IMR-90 (cell line): ENCODE results near the gene KRTAP20-3. TPM values are rescaled to one million over a fixed set of nuclear protein-coding genes. Genes with fewer than 3 reads are reported as not detected.

Source experiments
- ATAC-seq: fragments of 200-7000 bp; cut with Tn5 transposase; 2 replicates; pipeline ENCODE4 v1.9.1; 2020; ENCODE audit warnings: low read depth, mild to moderate bottlenecking, moderate library complexity
- BruUV-seq: library from RNA; stranded (reverse); fragments of 400-500 nt; replicated peaks from 2 replicates; lab custom pipeline; 2021; lab: Mats Ljungman, UMichigan
- CTCF ChIA-PET: fragments of 300-600 bp; formaldehyde crosslinking; extraction: SDS; loops from one replicate; lab custom pipeline; 2021; ENCODE audit warnings: antibody characterized with exemption; lab: Yijun Ruan, JAX
- POLR2A ChIA-PET: fragments of 300-600 bp; sonication (Branson Sonifier 250); formaldehyde crosslinking; loops from one replicate; lab custom pipeline; 2022; ENCODE audit warnings: antibody characterized with exemption; ENCODE audit not compliant: unreplicated experiment; lab: Charles Lee
- DNase-seq: peaks from one replicate; pipeline ENCODE4 v3.0.0; 2013
- H2AFZ ChIP-seq: replicated peaks from 2 replicates; pipeline ENCODE3; 2013; ENCODE audit warnings: low read length, mild to moderate bottlenecking; ENCODE audit not compliant: poor library complexity
- H2AK5ac ChIP-seq: 2 replicates; pipeline ENCODE4 v1.6.1; 2013; ENCODE audit warnings: low read depth, low read length, inconsistent platforms
- H2AK9ac ChIP-seq: replicated peaks from 2 replicates; pipeline ENCODE3; 2013; ENCODE audit warnings: mild to moderate bottlenecking, low read depth, low read length, moderate library complexity; ENCODE audit not compliant: poor library complexity
- H2BK120ac ChIP-seq: 2 replicates; pipeline ENCODE4 v1.6.1; 2013; ENCODE audit warnings: low read depth, low read length, inconsistent platforms
- H2BK15ac ChIP-seq: 3 replicates; pipeline ENCODE4 v1.6.1; 2013; ENCODE audit warnings: low read depth, low read length, inconsistent platforms
- H2BK20ac ChIP-seq: 2 replicates; pipeline ENCODE4 v1.6.1; 2013; ENCODE audit warnings: low read depth, mild to moderate bottlenecking, inconsistent platforms, low read length, moderate library complexity
- H2BK5ac ChIP-seq: 2 replicates; pipeline ENCODE4 v1.6.1; 2013; ENCODE audit warnings: mild to moderate bottlenecking, low read depth, low read length, inconsistent platforms; ENCODE audit not compliant: poor library complexity, severe bottlenecking
- H3K14ac ChIP-seq: replicated peaks from 2 replicates; pipeline ENCODE4 v1.6.1; 2013; ENCODE audit warnings: low read depth, low read length, inconsistent platforms
- H3K18ac ChIP-seq: 2 replicates; pipeline ENCODE4 v1.6.1; 2013; ENCODE audit warnings: low read depth, low read length, control low read depth
- H3K23ac ChIP-seq: 2 replicates; pipeline ENCODE4 v1.6.1; 2013; ENCODE audit warnings: low read depth, low read length, inconsistent platforms
- H3K27ac ChIP-seq: 2 replicates; pipeline ENCODE4 v1.5.1; 2013; ENCODE audit warnings: mild to moderate bottlenecking, control low read depth, low read length; ENCODE audit not compliant: insufficient read depth
- H3K27me3 ChIP-seq: 2 replicates; pipeline ENCODE4 v1.6.1; 2013; ENCODE audit warnings: low read length; ENCODE audit not compliant: control insufficient read depth, insufficient read depth
- H3K36me3 ChIP-seq: 2 replicates; pipeline ENCODE4 v1.6.1; 2013; ENCODE audit warnings: low read length, mixed read lengths; ENCODE audit not compliant: control insufficient read depth, insufficient read depth
- H3K4ac ChIP-seq: 2 replicates; pipeline ENCODE4 v1.6.1; 2013; ENCODE audit warnings: low read depth, low read length, inconsistent platforms
- H3K4me1 ChIP-seq: 2 replicates; pipeline ENCODE4 v1.6.1; 2013; ENCODE audit warnings: low read length, mixed read lengths; ENCODE audit not compliant: control insufficient read depth, insufficient read depth
- H3K4me2 ChIP-seq: 2 replicates; pipeline ENCODE4 v1.6.1; 2013; ENCODE audit warnings: low read depth, mild to moderate bottlenecking, control low read depth, low read length, moderate library complexity
- H3K4me3 ChIP-seq: 2 replicates; pipeline ENCODE4 v1.5.1; 2013; ENCODE audit warnings: low read depth, mild to moderate bottlenecking, control low read depth, low read length, moderate library complexity; ENCODE audit not compliant: insufficient read depth
- H3K56ac ChIP-seq: 2 replicates; pipeline ENCODE4 v1.6.1; 2013; ENCODE audit warnings: low read length, inconsistent platforms; ENCODE audit not compliant: insufficient read depth; ENCODE audit errors: extremely low read depth
- H3K79me1 ChIP-seq, 2 experiments: 2 replicates each; pipeline ENCODE4 v1.6.1; 2013; ENCODE audit warnings: low read length in 2 of 2, inconsistent platforms in 1 of 2, low read depth in 1 of 2
- H3K9ac ChIP-seq: 2 replicates; pipeline ENCODE4 v1.6.1; 2013; ENCODE audit warnings: low read depth, low read length, control low read depth
- H3K9me1 ChIP-seq: 2 replicates; pipeline ENCODE4 v1.6.1; 2013; ENCODE audit warnings: low read length, inconsistent platforms; ENCODE audit not compliant: insufficient read depth
- H3K9me3 ChIP-seq: 2 replicates; pipeline ENCODE4 v1.6.1; 2013; ENCODE audit warnings: low read length; ENCODE audit not compliant: control insufficient read depth, insufficient read depth
- H4K20me1 ChIP-seq: 2 replicates; pipeline ENCODE4 v1.6.1; 2013; ENCODE audit warnings: low read length, inconsistent platforms; ENCODE audit not compliant: insufficient read depth
- H4K5ac ChIP-seq: 2 replicates; pipeline ENCODE4 v1.6.1; 2013; ENCODE audit warnings: mild to moderate bottlenecking, low read depth, low read length, control low read depth
- H4K8ac ChIP-seq, 2 experiments: 2 replicates each; pipeline ENCODE4 v1.6.1; 2013; ENCODE audit warnings: low read depth in 2 of 2, low read length in 2 of 2, control low read depth in 1 of 2, inconsistent platforms in 1 of 2
- H4K91ac ChIP-seq: 2 replicates; pipeline ENCODE4 v1.6.1; 2013; ENCODE audit warnings: low read depth, low read length, inconsistent platforms; ENCODE audit not compliant: insufficient read depth
- BHLHE40 ChIP-seq: fragments of 150-350 bp; IDR thresholded peaks from 2 replicates; pipeline ENCODE4 v1.6.1; 2016; ENCODE audit warnings: mild to moderate bottlenecking, low read depth, low read length
- CHD1 ChIP-seq: IDR thresholded peaks from 2 replicates; pipeline ENCODE4 v1.6.1; 2012; ENCODE audit warnings: low read depth, low read length, improper control_type of control experiment
- ELK1 ChIP-seq: fragments of 150-350 bp; IDR thresholded peaks from 2 replicates; pipeline ENCODE4 v1.6.1; 2016; ENCODE audit warnings: low read depth, mild to moderate bottlenecking, low read length, moderate library complexity, borderline replicate concordance
- FOS ChIP-seq: fragments of 150-350 bp; IDR thresholded peaks from 2 replicates; pipeline ENCODE4 v1.6.1; 2016; ENCODE audit warnings: low read depth, low read length
- MAFK ChIP-seq: IDR thresholded peaks from 2 replicates; pipeline ENCODE4 v1.6.1; 2012; ENCODE audit warnings: low read depth, low read length, improper control_type of control experiment
- MAZ ChIP-seq: IDR thresholded peaks from 2 replicates; pipeline ENCODE4 v1.6.1; 2012; ENCODE audit warnings: low read depth, mild to moderate bottlenecking, low read length, improper control_type of control experiment, moderate library complexity, borderline replicate concordance
- MXI1 ChIP-seq: IDR thresholded peaks from 2 replicates; pipeline ENCODE4 v1.6.1; 2012; ENCODE audit warnings: low read depth, mild to moderate bottlenecking, low read length, moderate library complexity, borderline replicate concordance
- NFE2L2 ChIP-seq: fragments of 150-350 bp; IDR thresholded peaks from 2 replicates; pipeline ENCODE4 v1.6.1; 2016; ENCODE audit warnings: low read depth, mild to moderate bottlenecking, low read length
- RAD21 ChIP-seq: IDR thresholded peaks from 2 replicates; pipeline ENCODE4 v1.6.1; 2012; ENCODE audit warnings: low read length, improper control_type of control experiment
- RCOR1 ChIP-seq: IDR thresholded peaks from 2 replicates; pipeline ENCODE4 v1.6.1; 2012; ENCODE audit warnings: mild to moderate bottlenecking, low read length, improper control_type of control experiment; ENCODE audit not compliant: insufficient replicate concordance
- RFX5 ChIP-seq: IDR thresholded peaks from 2 replicates; pipeline ENCODE4 v1.8.0; 2012; ENCODE audit warnings: low read depth, mild to moderate bottlenecking, low read length, moderate library complexity
- SMC3 ChIP-seq: fragments of 150-350 bp; IDR thresholded peaks from 2 replicates; pipeline ENCODE4 v1.6.1; 2016; ENCODE audit warnings: low read depth, mild to moderate bottlenecking, antibody characterized with exemption, low read length, moderate library complexity
- USF2 ChIP-seq: fragments of 150-350 bp; IDR thresholded peaks from 2 replicates; pipeline ENCODE4 v1.6.1; 2017; ENCODE audit warnings: mild to moderate bottlenecking, antibody characterized with exemption, low read length, low read depth
- WGBS, 2 experiments: methylation state at CpG; one replicate each; pipeline versions ENCODE4 v1.1.5 to v1.1.7; 2013; ENCODE audit warnings: missing lambda C conversion rate in 2 of 2; ENCODE audit not compliant: insufficient read length in 1 of 2; ENCODE audit errors: extremely low coverage in 2 of 2; 5-methylcytosine and 5-hydroxymethylcytosine counted together
- dilution Hi-C: fragments of 300-500 bp; cut with HindIII; formaldehyde crosslinking; loops from one replicate; pipeline ENCODE4 v1.14.3; 2018; ENCODE audit warnings: low sequenced_read_pairs; ENCODE audit not compliant: unreplicated experiment
- in situ Hi-C: fragments of 300-500 bp; cut with MboI; formaldehyde crosslinking; loops from 3 replicates; pipeline ENCODE4 v1.14.3; 2019; ENCODE audit warnings: low sequenced_read_pairs, inconsistent platforms, mixed read lengths
- intact Hi-C: fragments of 100-400 bp; cut with micrococcal nuclease; formaldehyde crosslinking; loops from 2 replicates; pipeline ENCODE4 v1.10.0; 2022
- polyA plus RNA-seq, 3 experiments: library from polyadenylated mRNA; depleted of rRNA; stranded (reverse); fragments of >200 nt; gene quantifications; 2 replicates each; pipeline ENCODE4 v1.2.3, GENCODE V29; 2012; ENCODE audit warnings: low replicate concordance in 1 of 3
- total RNA-seq: library from RNA; depleted of rRNA; stranded (reverse); fragments of >200 nt; gene quantifications from 2 replicates; pipeline ENCODE4 v1.2.3, GENCODE V29; 2012

Gene KRTAP20-3
- total and polyA plus RNA-seq, 2 of the 4 experiments (the other 2 are of a cell fraction) = not detected

GRCh38 chr21:30689822-30690221 is 47.2 kb downstream of the KRTAP20-3 start:
- no peak overlapping the region for H2BK20ac ChIP-seq
- DNase-seq (no peak), ATAC-seq (no peak)
- H3K36me3 ChIP-seq = no peaks in the 10 kb centered on the region
- peaks cover 14% of the 10 kb centered on the region for H3K9me3 ChIP-seq
- TF ChIP-seq ELK1 (no peak), USF2 (no peak), MAZ (no peak), MXI1 (no peak), NFE2L2 (no peak), FOS (no peak), RFX5 (no peak), BHLHE40 (no peak), CHD1 (no peak), RAD21 (no peak), MAFK (no peak), RCOR1 (no peak), SMC3 (no peak)
- no peak overlapping the region for H3K9ac ChIP-seq
- dilution Hi-C loops (no loop called here), intact Hi-C loops (no loop called here), in situ Hi-C loops (no loop called here)
- H3K4me2 ChIP-seq = no peak overlapping the region
- no peak overlapping the region for H3K4ac ChIP-seq
- no peak overlapping the region for H4K8ac ChIP-seq
- H3K9me1 ChIP-seq = no peaks in the 10 kb centered on the region
- H3K4me1 ChIP-seq = no peaks in the 10 kb centered on the region
- H3K4me3 ChIP-seq = no peak overlapping the region
- no peak overlapping the region for H2AFZ ChIP-seq
- H3K27me3 ChIP-seq = no peaks in the 10 kb centered on the region
- H3K79me1 ChIP-seq = no peaks in the 10 kb centered on the region
- no TSS peak for BruUV-seq
- no peak overlapping the region for H2BK5ac ChIP-seq
- 60% methylated on average over 2 of the region's 7 CpGs; no CpG with 5 or more reads in 1 of the 2 experiments for WGBS, 2 experiments
- no peak overlapping the region for H3K23ac ChIP-seq
- no peak overlapping the region for H2BK15ac ChIP-seq
- H3K18ac ChIP-seq = no peak overlapping the region
- no peak overlapping the region for H2AK5ac ChIP-seq
- H3K56ac ChIP-seq = no peak overlapping the region
- ChIA-PET CTCF (no interaction called here), POLR2A (no interaction called here)
- no peaks in the 10 kb centered on the region for H4K20me1 ChIP-seq
- no peak overlapping the region for H2AK9ac ChIP-seq
- no peak overlapping the region for H4K91ac ChIP-seq
- H2BK120ac ChIP-seq = no peak overlapping the region
- no peak overlapping the region for H4K5ac ChIP-seq
- no peak overlapping the region for H3K14ac ChIP-seq
- H3K27ac ChIP-seq = no peak overlapping the region
